Forelimb muscle (tissue), 1 donor: ENCODE data around the gene OR4D1. TPM values are rescaled to one million over a fixed set of nuclear protein-coding genes. Genes with fewer than 3 reads are reported as not detected.

Experiments
- DNase-seq: peaks from one replicate; pipeline ENCODE4 v3.0.0-alpha.2; 2013; ENCODE audit warnings: low read depth
- polyA plus RNA-seq: library from polyadenylated mRNA; unstranded; fragments of 120-200 nt; gene quantifications from one replicate; pipeline ENCODE4 v1.2.1, GENCODE V29; 2013; ENCODE audit not compliant: insufficient read length

The OR4D1 gene
- polyA plus RNA-seq, 1 donor = not detected

DNA sequence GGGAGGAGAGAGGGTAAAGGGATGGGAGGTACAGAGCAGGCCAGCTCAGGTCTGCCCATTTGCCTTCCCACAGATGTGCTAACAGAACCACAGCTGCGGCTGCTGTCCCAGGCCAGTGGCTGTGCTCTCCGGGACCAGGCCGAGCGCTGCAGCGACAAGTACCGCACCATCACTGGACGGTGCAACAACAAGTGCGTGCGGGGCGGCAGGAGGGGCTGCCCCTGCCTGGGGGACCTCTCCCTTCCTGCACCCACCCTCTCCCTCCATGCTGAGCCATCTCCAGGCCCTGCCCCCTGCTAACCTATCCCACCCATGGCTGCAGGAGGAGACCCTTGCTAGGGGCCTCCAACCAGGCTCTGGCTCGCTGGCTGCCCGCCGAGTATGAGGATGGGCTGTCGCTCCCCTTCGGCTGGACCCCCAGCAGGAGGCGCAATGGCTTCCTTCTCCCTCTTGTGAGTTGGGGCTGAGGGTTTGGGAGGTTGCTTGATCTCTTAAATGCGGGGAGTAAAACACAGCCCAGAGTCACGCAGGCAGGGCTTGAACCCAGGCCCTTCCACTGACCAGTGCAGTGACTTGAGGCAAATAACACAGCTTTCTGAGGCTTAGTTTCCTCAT, 45.6 kb downstream of the OR4D1 start:
- DNase-seq = no peak

DNA sequence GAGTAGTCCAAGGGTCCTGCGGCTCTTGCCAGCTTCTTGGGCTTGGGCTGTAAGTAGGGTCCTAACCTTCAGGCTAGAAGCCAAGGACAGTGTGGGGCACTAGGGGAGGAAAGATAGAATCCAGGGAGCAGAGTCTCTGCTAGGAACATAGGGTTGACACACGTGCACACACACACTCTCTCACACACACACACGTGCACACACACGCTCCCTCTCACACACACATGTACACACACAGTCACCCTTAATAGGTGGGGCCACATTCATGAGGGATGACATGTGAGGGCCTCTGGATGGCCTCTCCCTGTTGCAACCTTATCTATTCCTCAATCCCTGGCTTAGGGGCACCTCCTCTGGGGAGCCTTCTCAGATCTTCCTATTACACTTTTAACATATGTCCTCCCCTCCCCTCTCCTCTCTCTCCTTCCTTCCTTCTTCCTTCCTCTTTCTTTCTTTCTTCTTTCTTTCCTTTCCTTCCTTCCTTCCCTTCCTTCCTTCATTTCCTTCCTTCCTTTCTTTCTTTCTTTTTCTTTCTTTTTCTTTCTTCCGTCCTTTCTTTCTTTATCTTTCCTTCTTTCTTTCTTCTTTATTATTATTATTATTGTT, 47.4 kb downstream of the OR4D1 start:
- DNase-seq = no peak

DNA sequence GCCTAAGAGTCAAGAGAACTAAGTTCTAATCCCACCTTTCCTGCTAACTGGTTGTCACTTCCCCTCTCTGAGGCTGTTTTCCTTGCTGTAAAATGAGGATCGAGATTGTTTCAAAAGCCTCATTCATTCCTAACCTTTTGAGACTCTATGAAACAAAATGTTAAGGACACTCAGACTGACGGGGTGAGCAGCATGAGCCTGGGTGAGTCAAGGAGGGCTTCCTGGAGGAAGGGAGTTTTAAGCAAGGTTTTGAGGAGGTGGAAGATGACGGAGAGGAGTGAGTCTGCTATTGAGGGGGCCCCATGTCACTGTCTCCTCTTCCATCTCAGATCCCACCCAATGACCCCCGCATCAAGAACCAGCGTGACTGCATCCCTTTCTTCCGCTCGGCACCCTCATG, 48.4 kb downstream of the OR4D1 start:
- DNase-seq = no peak

DNA sequence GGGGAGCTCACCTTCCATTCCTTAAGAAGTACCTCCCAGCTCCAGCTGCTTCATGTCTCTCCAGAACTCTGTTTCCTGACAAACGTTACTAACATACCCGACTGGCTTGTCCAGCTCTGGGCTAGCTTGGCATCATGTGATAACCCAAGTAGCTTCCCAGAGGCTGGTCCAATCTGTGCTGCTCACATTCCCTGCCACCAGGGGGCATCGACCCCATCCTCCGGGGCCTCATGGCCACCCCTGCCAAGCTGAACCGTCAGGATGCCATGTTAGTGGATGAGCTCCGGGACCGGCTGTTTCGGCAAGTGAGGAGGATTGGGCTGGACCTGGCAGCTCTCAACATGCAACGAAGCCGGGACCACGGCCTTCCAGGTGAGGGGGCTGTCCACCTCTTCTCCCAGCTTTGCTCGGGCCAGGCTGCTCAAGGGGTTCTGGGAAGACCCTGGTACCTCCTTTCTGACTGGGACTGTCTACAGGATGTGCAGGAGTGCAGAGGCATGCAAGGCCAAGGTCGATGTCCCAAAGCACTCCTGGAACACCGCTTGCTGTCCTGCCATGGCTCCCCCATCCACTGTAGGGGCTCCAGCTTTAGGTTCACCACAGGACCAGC, 51.9 kb downstream of the OR4D1 start:
- no peak for DNase-seq

DNA sequence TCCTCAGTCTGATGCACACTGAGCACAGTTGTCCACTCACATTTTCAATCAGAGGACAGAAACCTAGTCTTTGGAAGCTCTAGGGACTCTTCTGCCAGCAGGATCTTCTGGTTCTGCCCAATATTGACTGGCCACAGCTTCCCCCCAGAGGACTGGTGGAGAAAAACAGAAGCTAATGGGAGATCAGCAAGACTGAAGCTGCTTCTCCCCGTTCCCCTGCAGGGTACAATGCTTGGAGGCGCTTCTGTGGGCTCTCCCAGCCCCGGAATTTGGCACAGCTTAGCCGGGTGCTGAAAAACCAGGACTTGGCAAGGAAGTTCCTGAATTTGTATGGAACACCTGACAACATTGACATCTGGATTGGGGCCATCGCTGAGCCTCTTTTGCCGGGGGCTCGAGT, 54.7 kb downstream of the OR4D1 start:
- DNase-seq = no peak

DNA sequence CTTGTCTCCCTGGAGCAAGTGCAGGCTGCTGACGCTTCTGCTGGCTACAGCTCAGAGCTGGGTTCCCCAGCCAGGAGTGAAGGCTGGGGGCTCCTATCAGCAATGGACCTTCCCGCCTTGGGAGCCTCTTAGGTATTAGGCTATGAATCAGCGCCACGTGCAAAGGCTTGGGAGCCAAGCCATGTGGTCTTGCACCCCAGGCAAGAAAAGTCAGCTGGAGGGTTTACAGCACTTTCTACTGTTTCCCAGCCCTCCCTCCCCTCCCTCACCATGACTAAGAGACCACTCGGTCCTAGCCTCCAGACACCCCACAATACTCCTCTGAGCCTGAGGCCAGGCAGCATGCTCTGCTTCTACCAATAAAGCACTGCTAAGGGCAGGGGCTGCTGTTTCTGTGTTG, 56.6 kb downstream of the OR4D1 start:
- no peak for DNase-seq

DNA sequence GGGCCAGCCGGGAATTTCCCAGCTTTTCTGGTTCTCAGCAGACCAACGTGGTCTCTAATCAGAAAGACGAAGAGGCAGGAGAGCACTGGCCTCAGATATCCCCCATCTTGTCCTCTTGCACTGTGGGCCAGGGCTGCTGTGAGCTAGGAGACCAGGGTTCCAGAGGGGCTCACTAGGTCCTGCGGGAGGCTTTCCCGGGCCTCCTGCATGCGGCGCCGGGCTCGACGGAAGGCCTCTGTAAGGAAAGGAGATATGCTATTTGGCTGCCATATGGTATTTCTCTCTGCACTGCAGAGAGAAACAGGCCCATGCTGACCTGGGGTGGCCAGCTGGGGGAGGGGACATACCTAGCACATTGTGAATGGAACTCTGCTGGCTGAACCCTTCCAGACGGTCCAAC, 57.8 kb downstream of the OR4D1 start:
- DNase-seq = no peak

DNA sequence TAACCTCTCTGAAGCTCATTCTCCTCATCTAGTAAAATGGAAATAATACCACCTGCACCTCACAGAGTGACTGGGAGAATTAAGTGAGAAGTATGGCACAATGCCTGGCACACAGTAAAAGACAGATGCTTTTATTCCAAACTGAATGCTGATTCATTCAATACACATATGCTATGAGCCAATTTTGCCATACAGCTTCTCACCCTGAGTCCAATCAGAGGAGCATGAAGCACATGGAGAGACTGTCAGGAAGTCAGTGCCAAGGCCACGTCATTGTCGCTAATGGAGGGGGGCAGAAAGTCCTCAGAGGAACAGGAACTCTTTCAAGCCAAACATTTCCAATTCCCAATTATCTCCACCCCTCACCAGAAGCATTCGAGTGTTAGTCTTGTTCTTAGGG, 59.3 kb downstream of the OR4D1 start:
- DNase-seq = no peak

DNA sequence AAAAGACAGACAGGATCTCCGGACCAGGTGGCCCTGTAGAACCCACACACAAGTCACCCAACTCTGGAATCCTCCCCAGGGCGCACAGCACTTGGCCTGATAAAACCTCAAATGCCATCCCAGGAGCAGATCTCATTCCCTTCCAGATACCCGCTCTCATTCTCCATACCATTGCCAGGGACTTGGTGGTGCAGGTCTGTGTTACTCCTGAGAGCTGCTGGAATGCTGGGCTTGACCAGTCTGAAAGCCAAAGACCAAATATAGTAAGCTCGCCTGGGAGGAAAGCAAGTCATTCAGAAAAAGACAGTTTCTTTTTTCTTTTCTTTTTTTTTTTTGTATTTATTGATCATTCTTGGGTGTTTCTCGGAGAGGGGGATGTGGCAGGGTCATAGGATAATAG, 60.2 kb downstream of the OR4D1 start:
- no peak for DNase-seq

Other genes with a start within 250 kb of the OR4D1 start
- 48.8 TPM for gene CUEDC1, start 193.0 kb upstream of the OR4D1 start, polyA plus RNA-seq
- gene VEZF1, start 160.1 kb upstream of the OR4D1 start, polyA plus RNA-seq = 46.1 TPM
- gene SRSF1, start 141.1 kb upstream of the OR4D1 start, polyA plus RNA-seq = 159 TPM
- 41.0 TPM for gene DYNLL2, start 65.0 kb upstream of the OR4D1 start, polyA plus RNA-seq
- not detected for gene OR4D2, start 18.6 kb downstream of the OR4D1 start, polyA plus RNA-seq
- gene EPX, start 44.3 kb downstream of the OR4D1 start, polyA plus RNA-seq = 0.59 TPM
- gene MKS1, start 70.9 kb downstream of the OR4D1 start, polyA plus RNA-seq = 15.1 TPM
- gene LPO, start 90.2 kb downstream of the OR4D1 start, polyA plus RNA-seq = 0.19 TPM
- gene MPO, start 132.6 kb downstream of the OR4D1 start, polyA plus RNA-seq = 10.5 TPM
- 5.8 TPM for gene TSPOAP1, start 180.4 kb downstream of the OR4D1 start, polyA plus RNA-seq
- 83.0 TPM for gene SUPT4H1, start 203.8 kb downstream of the OR4D1 start, polyA plus RNA-seq